NCI-H1092 treated with DMSO at 0.1 percent for 48 hours (cell line): ENCODE results near the gene ASCC1.

Experiments used
- DNase-seq: peaks from one replicate; lab custom pipeline; 2025; lab: John Stamatoyannopoulos, UW

ASCC1 gene

GRCh38 chr10:72097448-72098300 is 118.4 kb downstream of the ASCC1 start:
- DNase-seq = no peak

DNA sequence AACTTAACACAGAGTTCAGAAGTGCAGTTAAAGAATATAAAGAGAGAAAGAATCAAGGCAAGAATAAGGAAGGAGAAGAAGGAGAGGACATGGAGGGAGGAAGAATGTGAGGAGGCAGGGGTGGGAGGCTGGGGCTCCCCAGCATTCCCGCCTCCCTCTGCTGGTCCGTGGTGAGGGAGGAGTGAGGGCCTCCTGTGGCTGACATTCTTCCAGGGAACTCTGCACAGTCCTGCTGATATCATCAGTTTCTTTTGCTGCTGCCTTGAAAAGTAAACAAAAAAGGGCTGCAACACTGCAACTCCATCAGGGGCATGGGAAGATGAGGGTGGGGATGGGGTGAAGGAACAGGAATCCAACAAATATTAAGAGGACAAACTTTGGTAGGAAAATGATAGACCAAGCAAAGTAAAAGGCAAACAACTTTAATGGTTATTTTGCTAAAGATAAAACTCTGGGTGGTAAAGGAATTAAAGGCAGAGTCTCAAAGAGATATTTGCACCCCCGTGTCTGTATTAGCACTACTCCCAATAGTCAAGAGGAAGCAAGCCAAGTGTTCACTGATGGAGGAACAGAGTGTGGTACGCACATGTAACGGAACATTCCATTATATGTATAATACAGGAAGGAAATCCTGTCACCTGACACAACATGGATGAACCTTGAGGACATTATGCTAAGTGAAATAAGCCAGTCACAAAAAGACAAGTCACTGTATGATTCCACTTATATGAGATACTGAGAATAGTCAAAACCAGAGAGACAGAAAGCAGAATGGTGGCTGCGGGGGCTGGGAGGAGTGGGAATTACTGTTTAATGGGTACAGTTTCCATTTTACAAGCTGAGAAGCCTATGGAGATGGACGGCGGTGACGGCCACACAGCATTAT is 119.7 kb downstream of the ASCC1 start:
- no peak for DNase-seq

DNA sequence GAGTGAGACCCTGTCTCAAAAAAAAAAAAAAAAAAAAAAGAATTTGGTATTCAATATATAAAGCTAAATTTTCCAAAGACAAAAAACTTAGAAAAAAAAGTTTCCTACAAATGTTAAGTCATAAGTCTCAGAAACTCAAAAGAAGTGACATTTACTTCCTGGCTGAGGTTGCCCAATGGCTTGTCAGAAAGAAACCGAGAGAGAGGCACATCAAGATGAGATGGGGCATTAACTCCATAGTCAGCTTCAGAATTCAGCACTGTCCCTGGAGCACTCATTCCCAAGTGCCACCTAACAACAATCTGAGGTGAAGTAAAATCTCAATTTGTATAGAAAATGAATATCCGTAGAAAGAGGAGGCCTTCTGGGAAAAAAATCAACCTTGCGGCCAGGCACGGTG is 120.9 kb downstream of the ASCC1 start:
- no peak for DNase-seq

GRCh38 chr10:72094574-72094973 is 121.5 kb downstream of the ASCC1 start:
- DNase-seq = no peak

DNA sequence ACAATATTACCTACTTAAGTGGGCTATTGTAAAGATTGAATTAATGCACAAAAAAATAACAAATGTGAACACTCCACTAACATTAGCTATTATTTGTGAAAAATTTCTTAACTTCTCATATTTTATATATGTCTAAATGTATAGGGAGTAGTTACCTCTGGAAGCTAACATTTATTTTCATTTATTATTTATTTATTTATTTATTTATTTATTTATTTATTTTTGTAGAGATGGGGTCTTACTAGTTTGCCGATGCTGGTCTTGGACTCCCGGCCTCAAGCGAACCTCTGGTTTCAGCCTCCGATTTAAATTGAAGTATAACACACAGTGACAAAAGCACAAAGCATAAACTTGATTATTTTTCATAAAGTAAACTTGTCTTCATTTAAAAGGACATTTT is 122.6 kb downstream of the ASCC1 start:
- DNase-seq = no peak

DNA sequence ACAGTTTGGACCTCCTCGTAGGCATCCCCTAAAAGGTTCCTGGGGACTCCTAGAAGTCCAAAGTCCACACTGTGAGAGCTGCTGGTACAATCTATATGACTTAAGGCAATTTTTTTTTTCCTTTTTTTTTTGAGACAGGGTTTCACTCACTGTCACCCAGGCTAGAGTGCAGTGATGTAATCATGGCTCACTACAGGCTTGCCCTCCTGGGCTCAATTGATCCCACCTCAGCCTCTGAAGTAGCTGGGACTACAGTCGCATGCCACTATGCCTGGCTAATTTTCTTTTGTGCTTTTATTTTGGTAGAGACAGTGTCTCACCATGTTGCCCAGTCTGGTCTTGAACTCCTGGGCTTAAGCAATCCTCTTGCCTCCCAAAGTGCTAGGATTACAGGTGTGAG is 123.1 kb downstream of the ASCC1 start:
- no peak for DNase-seq

GRCh38 chr10:72092171-72092924 is 123.7 kb downstream of the ASCC1 start:
- no peak for DNase-seq

DNA sequence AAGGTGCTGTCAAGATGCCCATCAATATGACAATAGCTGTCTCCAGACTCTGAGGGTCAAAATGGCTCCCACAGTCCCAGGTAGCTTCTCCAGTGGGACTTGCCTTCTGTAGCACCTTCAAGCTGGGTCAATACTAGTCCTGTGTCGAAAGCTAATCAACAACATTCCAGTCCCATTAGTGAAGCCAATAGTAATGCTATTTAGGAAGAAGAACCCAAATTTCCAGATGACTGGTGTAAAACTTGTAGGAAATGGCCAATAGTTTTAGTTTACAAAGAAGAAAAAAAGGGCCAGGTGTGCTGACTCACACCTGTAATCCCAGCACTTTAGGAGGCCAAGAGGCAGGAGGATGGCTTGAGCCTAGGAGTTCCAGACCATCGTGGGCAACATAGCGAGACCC is 125.8 kb downstream of the ASCC1 start:
- DNase-seq = no peak

DNA sequence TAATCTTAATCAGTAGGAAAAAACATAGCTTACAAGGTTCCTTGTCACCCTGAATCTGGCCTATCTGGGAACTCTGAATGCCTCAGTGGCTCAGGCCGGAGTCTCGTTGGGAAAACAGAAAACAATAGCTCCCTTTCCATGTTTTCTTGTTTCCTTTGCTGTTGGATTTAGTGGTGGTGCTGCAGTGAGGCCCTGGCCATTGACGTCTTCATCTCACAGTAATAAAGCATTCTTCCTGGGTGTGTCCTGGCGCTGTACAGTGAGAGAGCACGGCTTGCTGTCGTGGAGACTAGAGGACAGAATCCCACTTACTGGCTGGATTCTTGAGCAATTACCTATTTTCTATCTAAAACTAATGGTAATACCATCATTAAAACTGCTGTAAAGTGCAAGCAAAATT is 126.5 kb downstream of the ASCC1 start:
- peak; percentile 27 for DNase-seq

DNA sequence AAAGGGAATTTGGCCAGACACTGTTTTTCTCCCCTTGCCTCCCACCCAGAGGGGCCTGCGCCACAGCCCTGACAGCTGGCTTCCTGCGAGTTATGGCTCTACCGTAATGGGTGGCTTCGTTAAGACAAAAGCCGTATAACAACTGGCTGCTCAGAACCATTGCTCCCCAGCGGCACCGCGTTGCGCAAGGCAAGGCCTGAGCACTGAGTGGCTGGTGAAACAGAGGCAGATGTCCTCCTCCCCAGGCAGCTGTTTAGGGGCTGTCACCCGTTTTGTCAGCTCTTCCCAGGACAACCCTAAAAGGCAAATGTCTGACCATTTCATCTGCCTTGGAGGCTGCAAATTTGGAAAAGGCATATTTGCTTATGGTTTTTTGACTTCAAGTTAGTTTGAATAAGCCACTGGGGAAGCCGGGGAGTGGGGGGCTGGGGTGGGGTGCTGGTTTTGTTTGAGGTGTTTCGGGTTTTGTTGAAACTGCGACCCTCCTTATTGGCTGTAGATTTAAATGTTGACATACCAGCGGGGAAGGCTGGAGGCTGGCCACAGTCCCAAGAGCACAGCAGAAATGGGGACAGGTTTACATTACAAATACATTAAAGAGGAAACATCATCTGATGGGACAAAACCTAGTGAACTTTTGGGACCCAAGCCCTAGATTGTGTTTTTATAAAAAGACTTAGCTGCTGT is 127.0 kb downstream of the ASCC1 start:
- DNase-seq = peak; percentile 69

- peak; percentile 69 for DNase-seq
Observed at GRCh38 chr10:72087969-72088888, 127.8 kb downstream of the ASCC1 start, which contains the start of gene SPOCK2. Gene SPOCK2, minus strand, starts transcription at chr10:72088551. Its CDS starts 223 bp downstream, at chr10:72088328.

GRCh38 chr10:72087392-72087968 is 128.6 kb downstream of the ASCC1 start:
- DNase-seq = no peak

DNA sequence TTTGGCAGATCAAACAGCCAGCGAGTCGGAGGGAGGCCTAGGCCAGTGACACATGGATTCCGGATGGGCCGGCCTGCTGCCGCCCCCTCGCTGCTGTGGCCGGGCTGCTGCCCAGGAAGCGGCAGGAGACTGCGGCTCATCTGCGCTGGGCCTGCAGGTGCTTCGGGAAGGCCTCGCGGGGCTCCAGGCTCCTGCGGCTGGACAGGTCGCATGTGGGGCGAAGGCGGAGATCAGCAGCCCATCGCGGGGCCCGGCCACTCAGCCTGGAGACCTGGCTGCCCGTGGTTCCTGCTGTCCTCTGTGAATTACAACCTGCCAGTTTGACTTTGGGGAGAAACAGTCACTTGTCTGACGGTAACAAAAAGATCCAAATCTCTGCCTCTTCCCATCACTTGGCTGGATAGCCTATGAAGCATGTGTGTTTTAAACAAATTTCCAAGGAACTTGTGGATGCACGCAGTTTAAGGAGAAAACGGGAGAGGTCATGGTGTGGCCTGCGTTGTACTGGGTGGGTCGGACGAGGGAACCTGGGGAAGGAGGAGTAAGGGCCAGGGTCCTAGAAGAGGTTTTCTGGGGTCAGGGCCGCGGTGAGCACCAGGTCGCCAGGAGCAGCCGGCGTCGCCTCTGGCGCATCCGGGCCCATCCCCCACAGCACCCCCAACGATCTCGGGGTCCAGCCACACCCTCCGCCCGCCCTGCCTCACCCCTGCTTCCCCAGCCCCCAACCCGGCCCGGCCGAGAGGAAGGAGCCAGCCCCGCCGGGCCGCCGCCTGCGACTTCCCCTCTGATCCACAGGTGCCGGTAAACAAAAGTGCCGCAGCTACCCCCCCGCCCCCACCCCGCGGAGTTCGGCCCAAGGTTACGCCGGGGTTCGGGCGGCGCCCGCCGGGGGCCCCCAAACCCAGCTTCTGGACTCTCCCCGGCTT is 129.3 kb downstream of the ASCC1 start:
- DNase-seq = no peak

DNA sequence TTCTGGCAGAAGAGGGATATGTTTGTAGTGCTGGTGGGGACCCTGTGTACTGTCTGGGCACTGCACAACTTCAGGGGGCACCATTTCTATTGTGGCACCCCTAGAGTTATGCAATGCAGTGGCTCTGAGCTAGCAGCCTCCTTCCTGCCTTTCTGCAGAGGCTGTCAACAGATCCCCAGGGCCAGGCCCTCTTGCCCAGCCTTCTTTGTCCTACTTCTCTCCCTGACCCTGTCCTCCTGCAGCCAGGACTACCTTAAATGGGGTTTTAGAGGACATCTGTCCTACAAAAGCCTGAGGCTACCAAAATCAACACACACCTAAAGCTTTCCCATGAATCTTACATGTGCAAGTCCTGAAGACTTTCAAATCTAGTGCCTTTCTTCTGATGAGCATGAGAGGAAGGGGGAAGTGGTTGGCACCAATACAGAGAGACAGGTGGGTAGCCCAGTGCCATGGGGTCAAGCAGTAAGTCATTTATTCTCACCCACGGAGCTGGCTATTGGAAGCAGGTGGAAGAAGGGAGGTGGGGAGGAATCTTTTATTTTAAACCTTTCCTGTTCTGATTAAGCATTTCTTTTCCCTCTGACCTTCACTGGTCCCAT is 130.1 kb downstream of the ASCC1 start:
- no peak for DNase-seq

- DNase-seq = no peak
Observed at GRCh38 chr10:72085166-72085565, 130.9 kb downstream of the ASCC1 start.

GRCh38 chr10:72083790-72084459 is 132.2 kb downstream of the ASCC1 start:
- DNase-seq = no peak

DNA sequence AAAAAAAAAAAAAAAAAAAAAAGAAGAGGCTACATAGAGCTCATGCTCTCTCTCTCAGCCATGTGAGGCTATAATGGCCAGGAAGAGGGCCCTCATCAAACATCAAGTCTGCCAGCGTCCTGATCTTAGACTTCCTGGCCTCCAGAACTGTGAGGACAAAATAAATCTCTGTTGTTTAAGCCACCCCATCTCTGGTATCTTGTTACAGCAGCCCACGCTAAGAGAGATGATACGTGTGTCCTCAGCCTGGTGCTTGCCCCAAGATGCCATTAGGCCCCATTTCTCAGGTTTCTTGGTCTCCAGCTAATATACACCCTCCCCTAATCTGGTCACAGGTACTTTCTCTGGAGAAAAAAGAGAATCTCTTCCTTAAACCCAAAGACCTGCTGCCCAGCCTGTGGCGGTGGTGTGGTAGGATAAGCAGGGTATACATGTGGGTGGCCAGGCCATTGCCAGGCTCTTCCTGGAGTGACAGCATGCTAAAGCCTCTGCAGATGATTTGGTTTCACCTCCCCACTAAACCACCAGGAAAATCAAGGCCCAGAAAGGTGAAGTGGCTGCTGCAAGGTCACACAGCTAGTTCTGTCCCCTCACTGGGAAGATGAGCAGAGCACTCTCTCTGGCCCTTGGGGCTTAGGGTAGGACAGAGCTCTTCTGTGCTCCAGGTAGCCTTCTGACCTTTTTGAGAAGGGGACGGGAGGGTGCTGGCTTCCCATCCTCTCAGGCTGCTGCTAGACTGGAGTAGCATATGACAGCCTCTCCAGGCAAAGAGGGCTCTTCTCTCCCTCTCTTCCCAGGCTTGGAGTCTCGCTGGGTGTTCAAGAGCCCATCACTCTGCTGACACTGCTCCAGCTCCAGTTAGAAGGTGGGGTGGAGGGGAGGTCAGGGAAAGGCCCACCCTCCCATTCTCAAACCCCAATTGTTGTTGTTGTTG is 133.0 kb downstream of the ASCC1 start:
- no peak for DNase-seq
